ENCODE measurements around the gene KRT84.

KRT84 gene

GRCh38 chr12:52342781-52343490 is 42.5 kb downstream of the KRT84 start:
- H3K4me2 ChIP-seq (ENCODE audit: low read depth, low read length, poor library complexity, severe bottlenecking), result no peak overlapping the region
- H3K9ac ChIP-seq (ENCODE audit: low read depth, low read length, poor library complexity, severe bottlenecking), result no peak overlapping the region
- no peaks in the 10 kb centered on the region for H4K20me1 ChIP-seq (ENCODE audit: insufficient read depth, low read length, poor library complexity, severe bottlenecking)
- H3K9me3 ChIP-seq (ENCODE audit: insufficient read depth, low read depth, low read length), result no peaks in the 10 kb centered on the region
- no peak for TF ChIP-seq CTCF (conservative IDR thresholded peaks at IDR 0.05; ENCODE audit: low read length)
- no peak for TF ChIP-seq EZH2phosphoT487 (IDR thresholded peaks at IDR 0.05; ENCODE audit: borderline replicate concordance)
- no peaks in the 10 kb centered on the region for H3K36me3 ChIP-seq (ENCODE audit: insufficient read depth, low read length)
- H2AFZ ChIP-seq (ENCODE audit: low read length), result no peak overlapping the region
- H3K79me2 ChIP-seq (ENCODE audit: insufficient read depth, low read length), result no peaks in the 10 kb centered on the region
- H3K4me1 ChIP-seq (ENCODE audit: insufficient read depth, low read length, poor library complexity, severe bottlenecking), result peaks cover 14% of the 10 kb centered on the region
- no peaks in the 10 kb centered on the region for H3K27me3 ChIP-seq (ENCODE audit: insufficient read depth, low read length, poor library complexity, severe bottlenecking)
- no peaks in the 10 kb centered on the region for H3F3A ChIP-seq (ENCODE audit: low read depth)
- no peak overlapping the region for H3K4me3 ChIP-seq (ENCODE audit: low read length, poor library complexity, severe bottlenecking)
- H3K9me2 ChIP-seq (replicated peaks; ENCODE audit: low read depth, low read length), result no peaks in the 10 kb centered on the region

- Histone ChIP-seq H3F3A (ENCODE audit: low read depth) (no peaks in the 10 kb centered on the region), H3K4me3 (ENCODE audit: low read length, poor library complexity, severe bottlenecking) (no peak overlapping the region), H3K4me1 (ENCODE audit: insufficient read depth, low read length, poor library complexity, severe bottlenecking) (peaks cover 1% of the 10 kb centered on the region), H3K79me2 (ENCODE audit: insufficient read depth, low read length) (no peaks in the 10 kb centered on the region), H2AFZ (ENCODE audit: low read length) (no peak overlapping the region), H3K9me3 (ENCODE audit: insufficient read depth, low read depth, low read length) (no peaks in the 10 kb centered on the region), H3K27me3 (ENCODE audit: insufficient read depth, low read length, poor library complexity, severe bottlenecking) (no peaks in the 10 kb centered on the region), H3K36me3 (ENCODE audit: insufficient read depth, low read length) (no peaks in the 10 kb centered on the region), H3K9me2 (replicated peaks; ENCODE audit: low read depth, low read length) (no peaks in the 10 kb centered on the region), H3K9ac (ENCODE audit: low read depth, low read length, poor library complexity, severe bottlenecking) (no peak overlapping the region), H4K20me1 (ENCODE audit: insufficient read depth, low read length, poor library complexity, severe bottlenecking) (no peaks in the 10 kb centered on the region), H3K4me2 (ENCODE audit: low read depth, low read length, poor library complexity, severe bottlenecking) (no peak overlapping the region)
- TF ChIP-seq EZH2phosphoT487 (IDR thresholded peaks at IDR 0.05; ENCODE audit: borderline replicate concordance), result no peak
- TF ChIP-seq CTCF (conservative IDR thresholded peaks at IDR 0.05; ENCODE audit: low read length), result no peak
Observed at GRCh38 chr12:52341066-52341580, 44.3 kb downstream of the KRT84 start.

- no peak overlapping the region for H3K4me2 ChIP-seq (ENCODE audit: low read depth, low read length, poor library complexity, severe bottlenecking)
- H3K27me3 ChIP-seq (ENCODE audit: insufficient read depth, low read length, poor library complexity, severe bottlenecking), result no peaks in the 10 kb centered on the region
- H3K4me1 ChIP-seq (ENCODE audit: insufficient read depth, low read length, poor library complexity, severe bottlenecking), result no peaks in the 10 kb centered on the region
- no peaks in the 10 kb centered on the region for H3K9me3 ChIP-seq (ENCODE audit: insufficient read depth, low read depth, low read length)
- H3K4me3 ChIP-seq (ENCODE audit: low read length, poor library complexity, severe bottlenecking), result no peak overlapping the region
- H3F3A ChIP-seq (ENCODE audit: low read depth), result no peaks in the 10 kb centered on the region
- H3K79me2 ChIP-seq (ENCODE audit: insufficient read depth, low read length), result no peaks in the 10 kb centered on the region
- H2AFZ ChIP-seq (ENCODE audit: low read length), result no peak overlapping the region
- no peaks in the 10 kb centered on the region for H3K36me3 ChIP-seq (ENCODE audit: insufficient read depth, low read length)
- no peaks in the 10 kb centered on the region for H4K20me1 ChIP-seq (ENCODE audit: insufficient read depth, low read length, poor library complexity, severe bottlenecking)
- no peak for TF ChIP-seq EZH2phosphoT487 (IDR thresholded peaks at IDR 0.05; ENCODE audit: borderline replicate concordance)
- TF ChIP-seq CTCF (conservative IDR thresholded peaks at IDR 0.05; ENCODE audit: low read length), result no peak
- H3K9ac ChIP-seq (ENCODE audit: low read depth, low read length, poor library complexity, severe bottlenecking), result no peak overlapping the region
- no peaks in the 10 kb centered on the region for H3K9me2 ChIP-seq (replicated peaks; ENCODE audit: low read depth, low read length)
Observed at GRCh38 chr12:52338241-52338960, 47.1 kb downstream of the KRT84 start.
